Ovary (tissue), 3 donors: Measurements from ENCODE around the gene ZMAT5.

Experiments
- CTCF ChIP-seq, 3 donors: fragments of 450-650 bp in 2 of 3; fragments of 200-600 bp in 1 of 3; IDR thresholded peaks; one replicate each; pipeline versions ENCODE4 v1.5.1 to v1.8.0; 2016 to 2022; ENCODE audit warnings: antibody characterized with exemption in 3 of 3, mild to moderate bottlenecking in 1 of 3
- EP300 ChIP-seq: sonication (generic); formaldehyde crosslinking; IDR thresholded peaks from one replicate; pipeline ENCODE4 v1.6.1; 2017; ENCODE audit warnings: antibody characterized with exemption
- POLR2A ChIP-seq: fragments of 450-650 bp; IDR thresholded peaks from one replicate; pipeline ENCODE4 v1.6.1; 2017; ENCODE audit warnings: antibody characterized with exemption, mild to moderate bottlenecking, moderate library complexity
- donor health status: DM: no; HTN: no; CAD: no.

GRCh38 chr22:29726106-29726505, 40.7 kb downstream of the ZMAT5 start:
- TF ChIP-seq EP300 (no peak), POLR2A (no peak), CTCF (IDR thresholded peaks at IDR 0.05) (no peak)
